Measurements from ENCODE around the gene B4GALT6.

- no peak for TF ChIP-seq CTCF (IDR thresholded peaks at IDR 0.05)
- TF ChIP-seq POLR2A (IDR thresholded peaks at IDR 0.05) = no peak
Measured at GRCh38 chr18:31683106-31683505, 1.3 kb downstream of the B4GALT6 start.
